Measurements from ENCODE around the gene EIF2B5. TPM values are rescaled to one million over a fixed set of nuclear protein-coding genes. Genes with fewer than 3 reads are reported as not detected.

The EIF2B5 gene
- total and polyA plus RNA-seq, 2 of the 13 experiments (the other 11 are each of a cell fraction or from before 2014, with no cell fraction given), result 38.4 to 60.2 TPM

DNA sequence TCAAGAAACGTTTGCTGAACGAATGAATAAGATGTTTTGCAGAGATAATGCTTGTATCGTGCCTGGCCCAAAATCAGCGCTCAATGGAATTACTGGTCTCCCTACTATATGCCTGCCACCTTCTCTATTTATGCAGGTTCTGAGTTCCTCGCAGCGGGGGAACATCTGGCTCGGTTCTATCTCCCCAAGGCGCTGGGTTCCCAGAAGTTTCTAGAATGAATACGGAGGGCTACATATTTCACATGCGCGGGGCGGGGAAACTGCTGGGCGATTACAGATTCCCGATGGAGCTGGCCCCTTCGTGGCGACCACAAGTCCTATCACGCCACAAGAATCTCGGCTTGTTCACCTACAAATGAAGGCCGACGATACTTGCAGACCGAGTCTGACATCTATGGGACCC is 411 bp upstream of the EIF2B5 start (continued):
- TF ChIP-seq, protein P1, sequence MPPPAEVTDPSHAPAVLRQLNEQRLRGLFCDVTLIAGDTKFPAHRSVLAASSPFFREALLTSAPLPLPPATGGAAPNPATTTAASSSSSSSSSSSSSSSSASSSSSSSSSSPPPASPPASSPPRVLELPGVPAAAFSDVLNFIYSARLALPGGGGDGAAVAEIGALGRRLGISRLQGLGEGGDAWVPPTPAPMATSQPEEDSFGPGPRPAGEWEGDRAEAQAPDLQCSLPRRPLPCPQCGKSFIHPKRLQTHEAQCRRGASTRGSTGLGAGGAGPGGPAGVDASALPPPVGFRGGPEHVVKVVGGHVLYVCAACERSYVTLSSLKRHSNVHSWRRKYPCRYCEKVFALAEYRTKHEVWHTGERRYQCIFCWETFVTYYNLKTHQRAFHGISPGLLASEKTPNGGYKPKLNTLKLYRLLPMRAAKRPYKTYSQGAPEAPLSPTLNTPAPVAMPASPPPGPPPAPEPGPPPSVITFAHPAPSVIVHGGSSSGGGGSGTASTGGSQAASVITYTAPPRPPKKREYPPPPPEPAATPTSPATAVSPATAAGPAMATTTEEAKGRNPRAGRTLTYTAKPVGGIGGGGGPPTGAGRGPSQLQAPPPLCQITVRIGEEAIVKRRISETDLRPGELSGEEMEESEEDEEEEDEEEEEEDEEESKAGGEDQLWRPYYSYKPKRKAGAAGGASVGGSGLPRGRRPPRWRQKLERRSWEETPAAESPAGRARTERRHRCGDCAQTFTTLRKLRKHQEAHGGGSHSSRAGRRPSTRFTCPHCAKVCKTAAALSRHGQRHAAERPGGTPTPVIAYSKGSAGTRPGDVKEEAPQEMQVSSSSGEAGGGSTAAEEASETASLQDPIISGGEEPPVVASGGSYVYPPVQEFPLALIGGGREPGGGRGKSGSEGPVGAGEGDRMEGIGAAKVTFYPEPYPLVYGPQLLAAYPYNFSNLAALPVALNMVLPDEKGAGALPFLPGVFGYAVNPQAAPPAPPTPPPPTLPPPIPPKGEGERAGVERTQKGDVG (CRISPR knock-in tag; IDR thresholded peaks at IDR 0.05; ENCODE audit: borderline replicate concordance), result peak; percentile 19; the same call in 1 of the 2 replicates
- peak; percentile 32; the same call in 1 of the 2 replicates for TF ChIP-seq MED13 (CRISPR knock-in tag; IDR thresholded peaks at IDR 0.05)
- no peak for TF ChIP-seq ZNF775 (CRISPR knock-in tag; IDR thresholded peaks at IDR 0.05; ENCODE audit: borderline replicate concordance)
- no peak for TF ChIP-seq ZNF660 (CRISPR knock-in tag; IDR thresholded peaks at IDR 0.05; ENCODE audit: borderline replicate concordance, low read depth)
- TF ChIP-seq SALL1 (CRISPR knock-in tag; IDR thresholded peaks at IDR 0.05), result no peak
- TF ChIP-seq ETV5 (CRISPR knock-in tag; IDR thresholded peaks at IDR 0.05; ENCODE audit: borderline replicate concordance), result no peak
- TF ChIP-seq EEA1 (CRISPR knock-in tag; IDR thresholded peaks at IDR 0.05; ENCODE audit: borderline replicate concordance), result no peak
- TF ChIP-seq ISL2 (CRISPR knock-in tag; IDR thresholded peaks at IDR 0.05), result no peak
- no peak for TF ChIP-seq ZNF782 (CRISPR knock-in tag; IDR thresholded peaks at IDR 0.05; ENCODE audit: borderline replicate concordance)
- no peak for TF ChIP-seq CENPT (CRISPR knock-in tag; IDR thresholded peaks at IDR 0.05; ENCODE audit: low read depth)
- TF ChIP-seq ZNF572 (CRISPR knock-in tag; IDR thresholded peaks at IDR 0.05), result no peak
- TF ChIP-seq PBX3 (CRISPR knock-in tag; IDR thresholded peaks at IDR 0.05; ENCODE audit: borderline replicate concordance), result no peak
- no peak for TF ChIP-seq FOXK2 (IDR thresholded peaks at IDR 0.05)
- 0 out of 2 replicates have a peak, but pooled peaks have one; percentile 50 for TF ChIP-seq ZNF451 (CRISPR knock-in tag; IDR thresholded peaks at IDR 0.05)
- TF ChIP-seq FOXO4 (CRISPR knock-in tag; conservative IDR thresholded peaks at IDR 0.05), result 0 out of 2 replicates have a peak, but pooled peaks have one; percentile 71
